Measurements from ENCODE around the gene CAPN12. TPM values are rescaled to one million over a fixed set of nuclear protein-coding genes. Genes with fewer than 3 reads are reported as not detected.
A peak's percentile ranks its signal among the peaks of the same experiment; 100 is the strongest.

The CAPN12 gene
- total and polyA plus RNA-seq, 2 of the 8 experiments (the other 6 are each of a cell fraction or from before 2014, with no cell fraction given): 8.8 to 20.0 TPM

GRCh38 chr19:38785187-38785699 lies 41.0 kb upstream of the CAPN12 start:
- Histone ChIP-seq H3K56ac (replicated peaks; ENCODE audit: insufficient read length, low read depth, low read length) (no peak overlapping the region), H3K4me3 (ENCODE audit: extremely low read depth in 1 of 4, insufficient read depth in 2 of 4, low read depth in 3 of 4, low read length in 4 of 4) (no peak overlapping the region), H4K91ac (replicated peaks; ENCODE audit: insufficient read length, low read length) (no peak overlapping the region), H4K5ac (ENCODE audit: insufficient read length, low read depth, low read length) (no peak overlapping the region), H2BK120ac (replicated peaks; ENCODE audit: low read depth, low read length) (no peak overlapping the region), H3K9ac (replicated peaks in 1 of 4; ENCODE audit: extremely low read depth in 1 of 4, low read depth in 3 of 4, low read length in 3 of 4) (no peak overlapping the region), H3K23me2 (ENCODE audit: low read depth, low read length) (no peaks in the 10 kb centered on the region), H2AK5ac (ENCODE audit: low read depth, low read length) (no peak overlapping the region), H4K20me1 (replicated peaks in 1 of 2; ENCODE audit: control insufficient read depth in 1 of 2, insufficient read depth in 2 of 2, low read length in 2 of 2) (no peaks in the 10 kb centered on the region), H2AFZ (ENCODE audit: low read length) (no peak overlapping the region), H3K9me3 (ENCODE audit: insufficient read depth in 2 of 2, low read depth in 1 of 2, low read length in 1 of 2) (no peaks in the 10 kb centered on the region), H3K27me3 (replicated peaks in 1 of 4; ENCODE audit: control insufficient read depth in 3 of 4, extremely low read depth in 1 of 4, insufficient read depth in 3 of 4, low read length in 3 of 4) (no peaks in the 10 kb centered on the region), H2BK5ac (ENCODE audit: low read depth, low read length) (no peak overlapping the region), H3K27ac (ENCODE audit: low read depth, low read length) (no peak overlapping the region), H4K8ac (ENCODE audit: extremely low read depth, insufficient read depth, low read length) (no peak overlapping the region), H3K36me3 (ENCODE audit: control insufficient read depth in 2 of 4, insufficient read depth in 4 of 4, low read length in 3 of 4) (no peaks in the 10 kb centered on the region), H3K79me2 (ENCODE audit: control insufficient read depth in 1 of 2, insufficient read depth in 2 of 2, low read length in 2 of 2) (no peaks in the 10 kb centered on the region), H3K4me2 (ENCODE audit: insufficient read depth in 1 of 2, low read depth in 2 of 2, low read length in 2 of 2) (no peak overlapping the region), H3K14ac (ENCODE audit: insufficient read length) (no peak overlapping the region), H2BK20ac (ENCODE audit: low read length) (no peak overlapping the region), H3K18ac (ENCODE audit: extremely low read depth, low read length) (no peak overlapping the region), H3K4me1 (replicated peaks in 1 of 4; ENCODE audit: control insufficient read depth in 3 of 4, insufficient read depth in 4 of 4, low read length in 3 of 4) (no peaks in the 10 kb centered on the region; a peak in 1 of 7 replicates), H3K23ac (ENCODE audit: insufficient read length) (no peak overlapping the region), H3K4ac (replicated peaks; ENCODE audit: insufficient read length, low read depth, low read length) (no peak overlapping the region), H2BK12ac (ENCODE audit: low read depth, low read length) (no peak overlapping the region), H2BK15ac (ENCODE audit: low read length) (0 out of 2 replicates have a peak overlapping the region, but pooled peaks have one; percentile 12), H3K79me1 (ENCODE audit: low read depth, low read length) (no peaks in the 10 kb centered on the region)
- DNase-seq (ENCODE audit: low read depth in 1 of 2, low spot score in 2 of 2) (no peak), FAIRE-seq (no peak)
- ChIA-PET POLR2A (ENCODE audit: partially characterized antibody) (interaction anchor here (0.7 kb wide), 1 partner anchor 34 kb away, joined by 3 read pairs; no protein-coding TSS in a partner anchor), CTCF (ENCODE audit: partially characterized antibody) (interaction anchor here (1.2 kb wide), 1 partner anchor 75 kb away, joined by 3 read pairs; no protein-coding TSS in a partner anchor)
- 95% methylated on average over 7 of the region's 7 CpGs; no CpG with 5 or more reads in 1 of the 2 experiments for WGBS, 2 experiments (ENCODE audit: extremely low coverage in 1 of 2, insufficient coverage in 1 of 2, insufficient read length in 1 of 2, insufficient replicate concordance in 2 of 2, low coverage in 1 of 2, low lambda C conversion rate in 2 of 2, missing lambda C conversion rate in 1 of 2)
- no peak for TF ChIP-seq GTF2F1 (IDR thresholded peaks at IDR 0.05; ENCODE audit: borderline replicate concordance, low read depth, low read length)
- TF ChIP-seq RFX5 (IDR thresholded peaks at IDR 0.05; ENCODE audit: borderline replicate concordance, low read depth, low read length): no peak
- TF ChIP-seq BCL11A (IDR thresholded peaks at IDR 0.05; ENCODE audit: low read depth in 2 of 2, low read length in 2 of 2): no peak
- TF ChIP-seq EGR1 (IDR thresholded peaks at IDR 0.05; ENCODE audit: borderline replicate concordance, low read depth, low read length): no peak
- no peak for TF ChIP-seq CTCF (IDR thresholded peaks at IDR 0.05; ENCODE audit: control extremely low read depth in 1 of 3, insufficient read depth in 1 of 3, low read depth in 1 of 3, low read length in 3 of 3)
- TF ChIP-seq TBP (IDR thresholded peaks at IDR 0.05; ENCODE audit: low read depth, low read length): no peak
- no peak for TF ChIP-seq KDM5A (IDR thresholded peaks at IDR 0.05; ENCODE audit: low read length)
- TF ChIP-seq POU5F1 (IDR thresholded peaks at IDR 0.05; ENCODE audit: low read depth, low read length): no peak
- TF ChIP-seq KDM1A (IDR thresholded peaks at IDR 0.05; ENCODE audit: borderline replicate concordance, low read length): no peak
- TF ChIP-seq POLR2A (IDR thresholded peaks at IDR 0.05; ENCODE audit: control extremely low read depth in 1 of 2, low read depth in 2 of 2, low read length in 2 of 2): no peak
- no peak for TF ChIP-seq TCF12 (IDR thresholded peaks at IDR 0.05; ENCODE audit: low read depth, low read length)
- TF ChIP-seq NANOG (IDR thresholded peaks at IDR 0.05; ENCODE audit: insufficient read depth, low read depth, low read length, poor library complexity, severe bottlenecking): no peak
